ENCODE measurements around the gene ZNF57. TPM values are rescaled to one million over a fixed set of nuclear protein-coding genes. Genes with fewer than 3 reads are reported as not detected.
A peak's percentile ranks its signal among the peaks of the same experiment; 100 is the strongest.

ZNF57 gene
- total and polyA plus RNA-seq, 9 of the 15 experiments (the other 6 are each of a cell fraction or from before 2014, with no cell fraction given): 3.9 to 13.5 (median 7.8) TPM

GRCh38 chr19:2944775-2945574 lies 44.2 kb downstream of the ZNF57 start, which contains the start of gene ZNF77 (continued):
- TF ChIP-seq, protein P1, sequence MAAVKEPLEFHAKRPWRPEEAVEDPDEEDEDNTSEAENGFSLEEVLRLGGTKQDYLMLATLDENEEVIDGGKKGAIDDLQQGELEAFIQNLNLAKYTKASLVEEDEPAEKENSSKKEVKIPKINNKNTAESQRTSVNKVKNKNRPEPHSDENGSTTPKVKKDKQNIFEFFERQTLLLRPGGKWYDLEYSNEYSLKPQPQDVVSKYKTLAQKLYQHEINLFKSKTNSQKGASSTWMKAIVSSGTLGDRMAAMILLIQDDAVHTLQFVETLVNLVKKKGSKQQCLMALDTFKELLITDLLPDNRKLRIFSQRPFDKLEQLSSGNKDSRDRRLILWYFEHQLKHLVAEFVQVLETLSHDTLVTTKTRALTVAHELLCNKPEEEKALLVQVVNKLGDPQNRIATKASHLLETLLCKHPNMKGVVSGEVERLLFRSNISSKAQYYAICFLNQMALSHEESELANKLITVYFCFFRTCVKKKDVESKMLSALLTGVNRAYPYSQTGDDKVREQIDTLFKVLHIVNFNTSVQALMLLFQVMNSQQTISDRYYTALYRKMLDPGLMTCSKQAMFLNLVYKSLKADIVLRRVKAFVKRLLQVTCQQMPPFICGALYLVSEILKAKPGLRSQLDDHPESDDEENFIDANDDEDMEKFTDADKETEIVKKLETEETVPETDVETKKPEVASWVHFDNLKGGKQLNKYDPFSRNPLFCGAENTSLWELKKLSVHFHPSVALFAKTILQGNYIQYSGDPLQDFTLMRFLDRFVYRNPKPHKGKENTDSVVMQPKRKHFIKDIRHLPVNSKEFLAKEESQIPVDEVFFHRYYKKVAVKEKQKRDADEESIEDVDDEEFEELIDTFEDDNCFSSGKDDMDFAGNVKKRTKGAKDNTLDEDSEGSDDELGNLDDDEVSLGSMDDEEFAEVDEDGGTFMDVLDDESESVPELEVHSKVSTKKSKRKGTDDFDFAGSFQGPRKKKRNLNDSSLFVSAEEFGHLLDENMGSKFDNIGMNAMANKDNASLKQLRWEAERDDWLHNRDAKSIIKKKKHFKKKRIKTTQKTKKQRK (IDR thresholded peaks at IDR 0.05; ENCODE audit: borderline replicate concordance, low read depth, low read length): peak; percentile 93
- TF ChIP-seq, protein P2, sequence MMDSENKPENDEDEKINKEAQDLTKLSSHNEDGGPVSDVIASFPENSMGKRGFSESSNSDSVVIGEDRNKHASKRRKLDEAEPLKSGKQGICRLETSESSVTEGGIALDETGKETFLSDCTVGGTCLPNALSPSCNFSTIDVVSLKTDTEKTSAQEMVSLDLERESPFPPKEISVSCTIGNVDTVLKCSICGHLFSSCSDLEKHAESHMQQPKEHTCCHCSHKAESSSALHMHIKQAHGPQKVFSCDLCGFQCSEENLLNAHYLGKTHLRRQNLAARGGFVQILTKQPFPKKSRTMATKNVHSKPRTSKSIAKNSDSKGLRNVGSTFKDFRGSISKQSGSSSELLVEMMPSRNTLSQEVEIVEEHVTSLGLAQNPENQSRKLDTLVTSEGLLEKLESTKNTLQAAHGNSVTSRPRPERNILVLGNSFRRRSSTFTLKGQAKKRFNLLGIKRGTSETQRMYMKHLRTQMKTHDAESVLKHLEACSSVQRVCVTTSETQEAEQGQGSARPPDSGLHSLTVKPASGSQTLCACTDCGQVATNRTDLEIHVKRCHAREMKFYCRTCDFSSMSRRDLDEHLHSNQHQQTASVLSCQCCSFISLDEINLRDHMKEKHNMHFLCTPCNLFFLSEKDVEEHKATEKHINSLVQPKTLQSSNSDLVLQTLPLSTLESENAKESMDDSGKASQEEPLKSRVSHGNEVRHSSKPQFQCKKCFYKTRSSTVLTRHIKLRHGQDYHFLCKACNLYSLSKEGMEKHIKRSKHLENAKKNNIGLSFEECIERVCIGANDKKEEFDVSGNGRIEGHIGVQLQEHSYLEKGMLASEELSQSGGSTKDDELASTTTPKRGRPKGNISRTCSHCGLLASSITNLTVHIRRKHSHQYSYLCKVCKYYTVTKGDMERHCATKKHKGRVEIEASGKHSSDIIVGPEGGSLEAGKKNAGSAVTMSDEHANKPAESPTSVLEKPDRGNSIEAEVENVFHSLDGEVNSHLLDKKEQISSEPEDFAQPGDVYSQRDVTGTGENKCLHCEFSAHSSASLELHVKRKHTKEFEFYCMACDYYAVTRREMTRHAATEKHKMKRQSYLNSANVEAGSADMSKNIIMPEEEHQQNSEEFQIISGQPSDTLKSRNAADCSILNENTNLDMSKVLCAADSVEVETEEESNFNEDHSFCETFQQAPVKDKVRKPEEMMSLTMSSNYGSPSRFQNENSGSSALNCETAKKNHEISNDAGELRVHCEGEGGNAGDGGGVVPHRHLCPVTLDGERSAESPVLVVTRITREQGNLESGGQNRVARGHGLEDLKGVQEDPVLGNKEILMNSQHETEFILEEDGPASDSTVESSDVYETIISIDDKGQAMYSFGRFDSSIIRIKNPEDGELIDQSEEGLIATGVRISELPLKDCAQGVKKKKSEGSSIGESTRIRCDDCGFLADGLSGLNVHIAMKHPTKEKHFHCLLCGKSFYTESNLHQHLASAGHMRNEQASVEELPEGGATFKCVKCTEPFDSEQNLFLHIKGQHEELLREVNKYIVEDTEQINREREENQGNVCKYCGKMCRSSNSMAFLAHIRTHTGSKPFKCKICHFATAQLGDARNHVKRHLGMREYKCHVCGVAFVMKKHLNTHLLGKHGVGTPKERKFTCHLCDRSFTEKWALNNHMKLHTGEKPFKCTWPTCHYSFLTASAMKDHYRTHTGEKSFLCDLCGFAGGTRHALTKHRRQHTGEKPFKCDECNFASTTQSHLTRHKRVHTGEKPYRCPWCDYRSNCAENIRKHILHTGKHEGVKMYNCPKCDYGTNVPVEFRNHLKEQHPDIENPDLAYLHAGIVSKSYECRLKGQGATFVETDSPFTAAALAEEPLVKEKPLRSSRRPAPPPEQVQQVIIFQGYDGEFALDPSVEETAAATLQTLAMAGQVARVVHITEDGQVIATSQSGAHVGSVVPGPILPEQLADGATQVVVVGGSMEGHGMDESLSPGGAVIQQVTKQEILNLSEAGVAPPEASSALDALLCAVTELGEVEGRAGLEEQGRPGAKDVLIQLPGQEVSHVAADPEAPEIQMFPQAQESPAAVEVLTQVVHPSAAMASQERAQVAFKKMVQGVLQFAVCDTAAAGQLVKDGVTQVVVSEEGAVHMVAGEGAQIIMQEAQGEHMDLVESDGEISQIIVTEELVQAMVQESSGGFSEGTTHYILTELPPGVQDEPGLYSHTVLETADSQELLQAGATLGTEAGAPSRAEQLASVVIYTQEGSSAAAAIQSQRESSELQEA (IDR thresholded peaks at IDR 0.05; ENCODE audit: low read depth): no peak
- TF ChIP-seq PHB2 (IDR thresholded peaks at IDR 0.05; ENCODE audit: low read depth) (no peak), HMGXB4 (CRISPR knock-in tag; IDR thresholded peaks at IDR 0.05) (0 out of 2 replicates have a peak, but pooled peaks have one; percentile 36), RBFOX2 (IDR thresholded peaks at IDR 0.05; ENCODE audit: low read depth, low read length) (peak; percentile 92), TAF9B (IDR thresholded peaks at IDR 0.05; ENCODE audit: partially characterized antibody) (no peak), ZNF609 (CRISPR knock-in tag; IDR thresholded peaks at IDR 0.05; ENCODE audit: borderline replicate concordance) (no peak)

Data from K562 (cell line).